K562 (cell line): Measurements from ENCODE around the gene CD1D. TPM values are rescaled to one million over a fixed set of nuclear protein-coding genes. Genes with fewer than 3 reads are reported as not detected.
A peak's percentile ranks its signal among the peaks of the same experiment; 100 is the strongest.
"Not testable (repeated sequence)": the region's sequence is repeated elsewhere in the genome, so short reads cannot be mapped to it uniquely, and the experiment has no call there.

Experiments used
- ATAC-seq: fragments of 200-7000 bp; cut with Tn5 transposase; 3 replicates; pipeline ENCODE4 v1.9.1; 2020; ENCODE audit warnings: moderate library complexity
- BruUV-seq: library from RNA; stranded (reverse); fragments of 400-500 nt; replicated peaks from 2 replicates; lab custom pipeline; 2021; lab: Mats Ljungman, UMichigan
- CTCF ChIA-PET: fragments of 300-600 bp; formaldehyde crosslinking; extraction: SDS; loops from one replicate; lab custom pipeline; 2021; ENCODE audit warnings: low intra/inter-chr PET ratio; lab: Yijun Ruan, JAX
- POLR2A ChIA-PET: fragments of 300-600, 350-650 bp; sonication (Branson Sonifier 250); formaldehyde crosslinking; extraction: SDS; loops from one replicate; lab custom pipeline; 2021; ENCODE audit warnings: antibody characterized with exemption, inconsistent platforms; lab: Yijun Ruan, JAX
- DNase-seq, 4 experiments: peaks; one replicate each; pipeline versions ENCODE4 v3.0.0 to v3.0.0-alpha.2; 2011 to 2018; ENCODE audit warnings: low spot score in 3 of 4, mixed read lengths in 3 of 4; ENCODE audit errors: extremely low read depth in 1 of 4
- FAIRE-seq: peaks from 2 replicates; lab custom pipeline; 2011; peaks lifted over from hg19 to GRCh38; lab: Jason Lieb, UNC
- H2AFZ ChIP-seq: 2 replicates; pipeline ENCODE4 v1.6.0; 2011; ENCODE audit warnings: low read depth, low read length, control low read depth, inconsistent platforms
- H3K27ac ChIP-seq: fragments of 200-600 bp; 3 replicates; pipeline ENCODE4 v1.8.0; 2011; ENCODE audit warnings: low read depth, mild to moderate bottlenecking, control low read depth, inconsistent platforms, low read length, moderate library complexity, mixed read lengths; ENCODE audit errors: extremely low read depth
- H3K27me3 ChIP-seq, 2 experiments: fragments of 300-600 bp in 1 of 2; 2 replicates in 1 of 2; 3 replicates in 1 of 2; pipeline versions ENCODE4 v1.6.0 to v1.8.0; 2011; ENCODE audit warnings: inconsistent platforms in 2 of 2, low read length in 2 of 2, mild to moderate bottlenecking in 1 of 2, mixed read lengths in 1 of 2, moderate library complexity in 1 of 2; ENCODE audit not compliant: control insufficient read depth in 2 of 2, insufficient read depth in 2 of 2
- H3K36me3 ChIP-seq: fragments of 300-600 bp; 3 replicates; pipeline ENCODE4 v1.8.0; 2011; ENCODE audit warnings: mild to moderate bottlenecking, low read length, inconsistent platforms; ENCODE audit not compliant: control insufficient read depth, insufficient read depth
- H3K4me1 ChIP-seq, 2 experiments: fragments of 200-600 bp in 1 of 2; replicated peaks in 1 of 2; 2 replicates in 1 of 2; 3 replicates in 1 of 2; pipeline versions ENCODE4 v1.5.1 to v1.8.0; 2011; ENCODE audit warnings: inconsistent platforms in 2 of 2, low read length in 2 of 2, mild to moderate bottlenecking in 1 of 2, mixed read lengths in 1 of 2, moderate library complexity in 1 of 2; ENCODE audit not compliant: control insufficient read depth in 2 of 2, insufficient read depth in 2 of 2
- H3K4me2 ChIP-seq: 2 replicates; pipeline ENCODE4 v1.6.1; 2011; ENCODE audit warnings: low read length, control low read depth, inconsistent platforms, mixed read lengths; ENCODE audit not compliant: insufficient read depth
- H3K4me3 ChIP-seq: fragments of 200-600 bp; sonication (generic), shearing (Covaris generic); 2 replicates; pipeline ENCODE4 v1.5.1; 2016; ENCODE audit warnings: control low read depth, inconsistent platforms
- H3K79me2 ChIP-seq: fragments of 200-600 bp; 3 replicates; pipeline ENCODE4 v1.8.0; 2011; ENCODE audit warnings: low read length, inconsistent platforms; ENCODE audit not compliant: control insufficient read depth, insufficient read depth
- H3K9ac ChIP-seq, 2 experiments: 2 replicates each; pipeline versions ENCODE4 v1.6.0 to v1.6.1; 2011; ENCODE audit warnings: low read depth in 2 of 2, low read length in 2 of 2, control low read depth in 1 of 2, inconsistent platforms in 1 of 2, mild to moderate bottlenecking in 1 of 2, mixed read lengths in 1 of 2; ENCODE audit not compliant: insufficient read depth in 1 of 2
- H3K9me1 ChIP-seq: one replicate; pipeline ENCODE4 v1.6.0; 2011; ENCODE audit warnings: inconsistent platforms, mild to moderate bottlenecking, low read length, moderate library complexity; ENCODE audit not compliant: control insufficient read depth, insufficient read depth
- H3K9me3 ChIP-seq: replicated peaks from 2 replicates; pipeline ENCODE4 v1.5.1; 2011; ENCODE audit warnings: low read depth, low read length, inconsistent platforms; ENCODE audit not compliant: control insufficient read depth, insufficient read depth
- H4K20me1 ChIP-seq: replicated peaks from 2 replicates; pipeline ENCODE4 v1.6.1; 2011; ENCODE audit warnings: low read length, inconsistent platforms, mixed read lengths; ENCODE audit not compliant: control insufficient read depth, insufficient read depth
- BRD4 ChIP-seq: fragments of 200-600 bp; sonication (generic); IDR thresholded peaks from 2 replicates; pipeline ENCODE4 v1.6.1; 2017; ENCODE audit warnings: inconsistent platforms
- KAT7 ChIP-seq: sonication (generic); formaldehyde crosslinking; IDR thresholded peaks from 2 replicates; pipeline ENCODE4 v1.8.0; 2022; ENCODE audit warnings: missing genetic modification reagents, mild to moderate bottlenecking, borderline replicate concordance
- MCM2 ChIP-seq: fragments of 450-650 bp; IDR thresholded peaks from 2 replicates; pipeline ENCODE4 v1.6.1; 2017; ENCODE audit warnings: low read depth, mild to moderate bottlenecking
- MNT ChIP-seq, 2 experiments: fragments of 450-650 bp; conservative IDR thresholded peaks; 2 replicates each; pipeline ENCODE4 v1.6.1; 2017; ENCODE audit warnings: mild to moderate bottlenecking in 2 of 2, moderate library complexity in 2 of 2
- MTA2 ChIP-seq: fragments of 450-650 bp; IDR thresholded peaks from 2 replicates; pipeline ENCODE4 v1.6.1; 2016; ENCODE audit warnings: low read depth
- RUNX1 ChIP-seq: sonication (generic); IDR thresholded peaks from 2 replicates; pipeline ENCODE4 v1.6.1; 2016; ENCODE audit warnings: antibody characterized with exemption, low read depth
- SIN3B ChIP-seq: fragments of 450-650 bp; IDR thresholded peaks from 2 replicates; pipeline ENCODE4 v1.6.1; 2017; ENCODE audit warnings: low read depth, mild to moderate bottlenecking, moderate library complexity
- TSC22D4 ChIP-seq: fragments of 450-650 bp; IDR thresholded peaks from 2 replicates; pipeline ENCODE4 v1.6.1; 2016; ENCODE audit warnings: missing genetic modification characterization, missing biosample characterization, control low read depth
- ZFP36 ChIP-seq: fragments of 150-350 bp; IDR thresholded peaks from 2 replicates; pipeline ENCODE4 v1.6.1; 2018; ENCODE audit warnings: low read length, low read depth; ENCODE audit not compliant: partially characterized antibody
- ZNF253 ChIP-seq: fragments of 250-450 bp; sonication (Bioruptor Pico); conservative IDR thresholded peaks from 2 replicates; pipeline ENCODE4 v1.6.1; 2021; ENCODE audit warnings: mild to moderate bottlenecking
- ZNF77 ChIP-seq: fragments of 250-450 bp; sonication (Bioruptor Pico); IDR thresholded peaks from 2 replicates; pipeline ENCODE4 v1.5.0; 2020
- in situ Hi-C: fragments of 300-500 bp; cut with MboI; formaldehyde crosslinking; loops from 4 replicates; pipeline ENCODE4 v1.15.0; 2018; ENCODE audit warnings: inconsistent platforms, mixed read lengths
- intact Hi-C: fragments of 100-400 bp; cut with micrococcal nuclease; formaldehyde crosslinking; loops from 2 replicates; pipeline ENCODE4 v1.14.2; 2022
- polyA plus RNA-seq, 8 experiments: library from polyadenylated mRNA; depleted of rRNA in 4 of 8; stranded (reverse) in 5 of 8; unstranded in 3 of 8; fragments of >200 nt; fragmentation: Nextera tagmentation in 2 of 8; fragmentation: Illumina TruSeq in 1 of 8; extraction: Ambion mirVana in 2 of 8; extraction: Trizol in 1 of 8; gene quantifications; 2 replicates each; pipeline versions ENCODE4 v1.2.1 to v1.2.3, GENCODE V29; 2011 to 2014; ENCODE audit warnings: inconsistent platforms in 1 of 8, missing spikeins in 1 of 8
- total RNA-seq, 7 experiments: library from RNA; depleted of rRNA in 6 of 7; stranded (reverse); fragments of >200 nt in 6 of 7; fragmentation: Illumina TruSeq in 2 of 7; extraction: Trizol in 2 of 7; gene quantifications; 2 replicates each; pipeline versions ENCODE4 v1.2.1 to v1.2.3, GENCODE V29; 2011 to 2021; ENCODE audit warnings: low replicate concordance in 1 of 7

CD1D gene
- total and polyA plus RNA-seq, 9 of the 15 experiments (the other 6 are each of a cell fraction or from before 2014, with no cell fraction given) = 0.03 TPM; not detected in 8

- no peak for TF ChIP-seq MNT (conservative IDR thresholded peaks at IDR 0.05)
- TF ChIP-seq TSC22D4 (tag) = no peak
- no peak for TF ChIP-seq MCM2
- TF ChIP-seq ZNF77 (CRISPR knock-in tag) = no peak
- TF ChIP-seq ZNF253 = no peak
- TF ChIP-seq BRD4 = no peak
- TF ChIP-seq RUNX1 = no peak
- TF ChIP-seq KAT7 = no peak
- no peak for TF ChIP-seq MTA2
- TF ChIP-seq SIN3B = no peak
These were observed 31.6 kb downstream of the CD1D start (continued) for GRCh38 chr1:158212320-158212719.

DNA sequence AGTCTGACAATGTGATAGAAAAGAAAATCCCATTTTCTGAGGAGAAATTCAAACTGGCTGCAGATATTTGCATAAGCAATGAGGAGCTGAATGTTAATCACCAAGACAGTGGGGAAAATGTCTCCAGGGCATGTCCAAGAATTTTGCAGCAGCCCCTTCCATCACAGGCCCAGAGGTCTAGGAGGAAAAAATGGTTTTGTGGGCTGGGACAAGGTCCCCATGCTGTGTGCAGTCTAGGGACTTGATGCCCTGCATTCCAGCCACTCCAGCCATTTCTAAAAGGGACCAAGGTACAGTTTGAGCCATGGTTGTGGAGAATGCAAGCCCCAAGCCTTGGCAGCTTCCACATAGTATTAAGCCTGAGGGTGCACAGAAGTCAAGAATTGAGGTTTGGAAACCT lies 42.8 kb downstream of the CD1D start:
- FAIRE-seq, DNase-seq, in situ Hi-C loops, H3K79me2 ChIP-seq, H3K4me3 ChIP-seq, H3K9ac ChIP-seq, H3K27me3 ChIP-seq, H3K9me1 ChIP-seq, H3K27ac ChIP-seq, ATAC-seq, intact Hi-C loops, POLR2A ChIA-PET, H3K36me3 ChIP-seq, H4K20me1 ChIP-seq, H3K4me2 ChIP-seq, CTCF ChIA-PET, H2AFZ ChIP-seq, H3K9me3 ChIP-seq, H3K4me1 ChIP-seq, BruUV-seq: not testable (repeated sequence)
- peak; percentile 46 for TF ChIP-seq ZFP36
